ENCODE data around the gene GRID1.

GRID1 gene

GRCh38 chr10:86232644-86233043 lies 134.0 kb downstream of the GRID1 start:
- TF ChIP-seq CTCF (IDR thresholded peaks at IDR 0.05; ENCODE audit: control insufficient read depth, extremely low read depth, insufficient read depth): no peak
- no peak overlapping the region for H3K4me3 ChIP-seq (ENCODE audit: low read depth, low read length)

GRCh38 chr10:86231796-86232560 lies 134.6 kb downstream of the GRID1 start:
- no peak overlapping the region for H3K4me3 ChIP-seq (ENCODE audit: low read depth, low read length)
- TF ChIP-seq CTCF (IDR thresholded peaks at IDR 0.05; ENCODE audit: control insufficient read depth, extremely low read depth, insufficient read depth): no peak
- DNase-seq (ENCODE audit: low read depth): no peak

More at GRCh38 chr10:86232644-86233043, 134.0 kb downstream of the GRID1 start:
- no peak for DNase-seq (ENCODE audit: low read depth)

- no peak overlapping the region for H3K4me3 ChIP-seq (ENCODE audit: low read depth, low read length)
- DNase-seq (ENCODE audit: low read depth): no peak
- TF ChIP-seq CTCF (IDR thresholded peaks at IDR 0.05; ENCODE audit: control insufficient read depth, extremely low read depth, insufficient read depth): no peak
Measured at GRCh38 chr10:86230557-86231180, 135.9 kb downstream of the GRID1 start.

- TF ChIP-seq CTCF (IDR thresholded peaks at IDR 0.05; ENCODE audit: control insufficient read depth, extremely low read depth, insufficient read depth): no peak
- no peak for DNase-seq (ENCODE audit: low read depth)
- no peak overlapping the region for H3K4me3 ChIP-seq (ENCODE audit: low read depth, low read length)
Measured at GRCh38 chr10:86229811-86230556, 136.6 kb downstream of the GRID1 start.

GRCh38 chr10:86229376-86229775 lies 137.2 kb downstream of the GRID1 start:
- no peak overlapping the region for H3K4me3 ChIP-seq (ENCODE audit: low read depth, low read length)
- DNase-seq (ENCODE audit: low read depth): no peak
- TF ChIP-seq CTCF (IDR thresholded peaks at IDR 0.05; ENCODE audit: control insufficient read depth, extremely low read depth, insufficient read depth): no peak

- TF ChIP-seq CTCF (IDR thresholded peaks at IDR 0.05; ENCODE audit: control insufficient read depth, extremely low read depth, insufficient read depth): no peak
- no peak overlapping the region for H3K4me3 ChIP-seq (ENCODE audit: low read depth, low read length)
- DNase-seq (ENCODE audit: low read depth): no peak
Measured at GRCh38 chr10:86227501-86228258, 138.9 kb downstream of the GRID1 start.
